Keratinocyte (primary cell): Measurements from ENCODE around the gene XRN2. TPM values are rescaled to one million over a fixed set of nuclear protein-coding genes. Genes with fewer than 3 reads are reported as not detected.

ENCODE experiments used
- DNase-seq: peaks from one replicate; pipeline ENCODE4 v3.0.0-alpha.2; 2011; ENCODE audit warnings: low read depth, missing footprints, low spot score
- FAIRE-seq: peaks from 2 replicates; lab custom pipeline; 2011; peaks lifted over from hg19 to GRCh38; lab: Jason Lieb, UNC
- H2AFZ ChIP-seq: 2 replicates; pipeline ENCODE4 v1.6.0; 2012; ENCODE audit warnings: low read length, control low read depth, inconsistent platforms; ENCODE audit not compliant: control insufficient read depth
- H3K27ac ChIP-seq: 2 replicates; pipeline ENCODE4 v1.5.1; 2011; ENCODE audit warnings: low read length; ENCODE audit not compliant: control insufficient read depth, insufficient read depth
- H3K27me3 ChIP-seq: 3 replicates; pipeline ENCODE4 v1.6.0; 2011; ENCODE audit warnings: low read length; ENCODE audit not compliant: control insufficient read depth, insufficient read depth; ENCODE audit errors: extremely low read depth
- H3K36me3 ChIP-seq, 2 experiments: 2 replicates in 1 of 2; 3 replicates in 1 of 2; pipeline ENCODE4 v1.5.1; 2011; ENCODE audit warnings: low read length in 2 of 2, mild to moderate bottlenecking in 1 of 2; ENCODE audit not compliant: control insufficient read depth in 2 of 2, insufficient read depth in 2 of 2; ENCODE audit errors: extremely low read depth in 1 of 2
- H3K4me1 ChIP-seq: 3 replicates; pipeline ENCODE4 v1.5.1; 2011; ENCODE audit warnings: low read length; ENCODE audit not compliant: control insufficient read depth, insufficient read depth; ENCODE audit errors: extremely low read depth
- H3K4me2 ChIP-seq: 3 replicates; pipeline ENCODE4 v1.6.0; 2011; ENCODE audit warnings: low read depth, low read length; ENCODE audit not compliant: control insufficient read depth, insufficient read depth; ENCODE audit errors: extremely low read depth
- H3K4me3 ChIP-seq, 3 experiments: fragments of 200-600 bp in 1 of 3; sonication (generic) in 1 of 3; 2 replicates in 2 of 3; 3 replicates in 1 of 3; pipeline ENCODE4 v1.5.1; 2011 to 2016; ENCODE audit warnings: low read length in 3 of 3, mild to moderate bottlenecking in 3 of 3, control low read depth in 2 of 3, inconsistent platforms in 1 of 3, low read depth in 1 of 3, mixed read lengths in 1 of 3, mixed run types in 1 of 3, moderate library complexity in 1 of 3; ENCODE audit not compliant: control insufficient read depth in 2 of 3, insufficient read depth in 2 of 3; ENCODE audit errors: extremely low read depth in 1 of 3
- H3K79me2 ChIP-seq: 2 replicates; pipeline ENCODE4 v1.6.0; 2012; ENCODE audit warnings: low read length; ENCODE audit not compliant: control insufficient read depth, insufficient read depth
- H3K9ac ChIP-seq: 3 replicates; pipeline ENCODE4 v1.6.0; 2011; ENCODE audit warnings: low read length; ENCODE audit not compliant: control insufficient read depth, insufficient read depth; ENCODE audit errors: extremely low read depth
- H3K9me1 ChIP-seq: 3 replicates; pipeline ENCODE4 v1.6.0; 2011; ENCODE audit warnings: low read length; ENCODE audit not compliant: control insufficient read depth, insufficient read depth; ENCODE audit errors: extremely low read depth
- H3K9me3 ChIP-seq: 2 replicates; pipeline ENCODE4 v1.5.1; 2012; ENCODE audit warnings: low read depth, low read length; ENCODE audit not compliant: control insufficient read depth
- H4K20me1 ChIP-seq: 3 replicates; pipeline ENCODE4 v1.6.0; 2011; ENCODE audit warnings: low read length; ENCODE audit not compliant: control insufficient read depth, insufficient read depth; ENCODE audit errors: extremely low read depth
- CTCF ChIP-seq, 3 experiments: IDR thresholded peaks in 1 of 3; conservative IDR thresholded peaks in 1 of 3; optimal IDR thresholded peaks in 1 of 3; 2 replicates in 2 of 3; 3 replicates in 1 of 3; pipeline versions ENCODE3 to v1.5.1; 2011; ENCODE audit warnings: low read length in 3 of 3, mild to moderate bottlenecking in 3 of 3, moderate library complexity in 2 of 3, control low read depth in 1 of 3, inconsistent platforms in 1 of 3; ENCODE audit not compliant: insufficient read depth in 2 of 3; ENCODE audit errors: extremely low read depth in 1 of 3
- EZH2 ChIP-seq: IDR thresholded peaks from one replicate; pipeline ENCODE4 v1.6.1; 2012; ENCODE audit warnings: inconsistent platforms, mild to moderate bottlenecking, low read length, moderate library complexity
- dilution Hi-C: fragments of 300-500 bp; cut with MboI; formaldehyde crosslinking; loops from one replicate; pipeline ENCODE4 v1.7.0; 2020; ENCODE audit warnings: low sequenced_read_pairs; ENCODE audit not compliant: extremely low pct_ligation_motif_present
- polyA plus RNA-seq, 5 experiments: library from polyadenylated mRNA; depleted of rRNA in 3 of 5; stranded (reverse) in 3 of 5; stranded (forward) in 1 of 5; unstranded in 1 of 5; fragments of >200 nt; gene quantifications; 1 replicate in 1 of 5; 2 replicates in 3 of 5; 3 replicates in 1 of 5; pipeline versions ENCODE4 v1.2.1 to v1.2.3, GENCODE V29; 2011 to 2012; ENCODE audit warnings: missing spikeins in 2 of 5, low read depth in 1 of 5, low replicate concordance in 1 of 5

The XRN2 gene
- polyA plus RNA-seq, 1 donor (not counting 4 experiments of a cell fraction or from before 2014, with no cell fraction given): 85.8 TPM

DNA sequence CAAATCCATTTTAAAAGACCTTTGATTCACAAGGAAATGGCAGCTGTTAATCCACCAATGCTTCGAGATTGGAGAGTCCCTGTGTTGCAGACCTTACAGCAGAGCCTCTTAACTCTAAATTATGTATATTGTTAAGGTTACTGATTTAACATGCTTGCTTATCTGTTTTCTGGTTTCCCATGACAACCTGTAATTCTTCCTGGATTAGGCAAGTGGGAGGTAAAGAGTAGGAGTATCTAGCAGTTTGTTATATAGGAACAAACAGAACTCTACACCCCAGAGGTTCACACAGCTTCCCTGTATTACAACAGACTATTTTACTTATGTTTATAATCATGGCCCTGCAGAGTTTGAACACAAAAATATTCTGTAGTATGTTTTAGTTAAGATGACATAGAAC lies 54.7 kb downstream of the XRN2 start:
- Histone ChIP-seq H3K9me3 (no peaks in the 10 kb centered on the region), H3K79me2 (no peaks in the 10 kb centered on the region), H3K9me1 (no peaks in the 10 kb centered on the region), H3K36me3 (peaks cover 12 to 13% of the 10 kb centered on the region in 2 experiments), H3K9ac (no peak overlapping the region), H4K20me1 (no peaks in the 10 kb centered on the region), H3K4me3 (no peak overlapping the region), H3K4me1 (no peaks in the 10 kb centered on the region), H3K27ac (no peak overlapping the region), H3K4me2 (no peak overlapping the region), H2AFZ (no peak overlapping the region), H3K27me3 (no peaks in the 10 kb centered on the region)
- TF ChIP-seq CTCF (optimal IDR thresholded peaks at IDR 0.05 in 1 of 3, IDR thresholded peaks at IDR 0.05 in 1 of 3, conservative IDR thresholded peaks at IDR 0.05 in 1 of 3; ENCODE audit: extremely low read depth in 1 of 3, insufficient read depth in 2 of 3, low read length in 3 of 3) (no peak), EZH2 (no peak)
- dilution Hi-C loops: no loop called here
- FAIRE-seq (no peak), DNase-seq (no peak)

- dilution Hi-C loops: no loop called here
- no peaks in the 10 kb centered on the region for H3K4me1 ChIP-seq
- DNase-seq (no peak), FAIRE-seq (no peak)
- no peak overlapping the region for H3K4me3 ChIP-seq
- no peaks in the 10 kb centered on the region for H3K9me1 ChIP-seq
- no peak overlapping the region for H3K9ac ChIP-seq
- TF ChIP-seq EZH2 (no peak), CTCF (optimal IDR thresholded peaks at IDR 0.05 in 1 of 3, IDR thresholded peaks at IDR 0.05 in 1 of 3, conservative IDR thresholded peaks at IDR 0.05 in 1 of 3; ENCODE audit: extremely low read depth in 1 of 3, insufficient read depth in 2 of 3, low read length in 3 of 3) (no peak)
- H3K9me3 ChIP-seq: no peaks in the 10 kb centered on the region
- peaks cover 13% of the 10 kb centered on the region in 2 experiments for H3K36me3 ChIP-seq
- H3K27ac ChIP-seq: no peak overlapping the region
- H3K4me2 ChIP-seq: no peak overlapping the region
- no peak overlapping the region for H2AFZ ChIP-seq
- no peaks in the 10 kb centered on the region for H3K79me2 ChIP-seq
- H3K27me3 ChIP-seq: no peaks in the 10 kb centered on the region
- no peaks in the 10 kb centered on the region for H4K20me1 ChIP-seq
Observed at GRCh38 chr20:21358737-21359136, 55.6 kb downstream of the XRN2 start.
